HepG2 (cell line): ENCODE data around the gene FRMPD2. TPM values are rescaled to one million over a fixed set of nuclear protein-coding genes. Genes with fewer than 3 reads are reported as not detected.
"Not testable (repeated sequence)": the region's sequence is repeated elsewhere in the genome, so short reads cannot be mapped to it uniquely, and the experiment has no call there.

Source experiments
- ATAC-seq: fragments of 200-7000 bp; cut with Tn5 transposase; 3 replicates; pipeline ENCODE4 v1.9.1; 2020; ENCODE audit warnings: mild to moderate bottlenecking, moderate library complexity
- BruUV-seq: library from RNA; stranded (reverse); fragments of 400-500 nt; replicated peaks from 2 replicates; lab custom pipeline; 2021; lab: Mats Ljungman, UMichigan
- CTCF ChIA-PET: fragments of 300-600 bp; formaldehyde crosslinking; extraction: SDS; loops from one replicate; lab custom pipeline; 2021; ENCODE audit warnings: low total read pairs, inconsistent platforms, low intra/inter-chr PET ratio; lab: Yijun Ruan, JAX
- POLR2A ChIA-PET: fragments of 350-600 bp; sonication (Branson Sonifier 250); formaldehyde crosslinking; loops from one replicate; lab custom pipeline; 2020; ENCODE audit warnings: antibody characterized with exemption, inconsistent platforms; lab: Yijun Ruan, JAX
- DNase-seq: peaks from one replicate; pipeline ENCODE4 v3.0.0-alpha.2; 2015; ENCODE audit warnings: low spot score
- FAIRE-seq: peaks from 3 replicates; lab custom pipeline; 2011; peaks lifted over from hg19 to GRCh38; lab: Jason Lieb, UNC
- H2AFZ ChIP-seq: one replicate; pipeline ENCODE4 v1.6.1; 2011; ENCODE audit warnings: low read length, inconsistent platforms
- H3K27ac ChIP-seq: fragments of 300-600 bp; 3 replicates; pipeline ENCODE4 v1.8.0; 2011; ENCODE audit warnings: mixed run types, mild to moderate bottlenecking, mixed read lengths, low read length, inconsistent platforms; ENCODE audit not compliant: insufficient read depth; ENCODE audit errors: extremely low read length
- H3K27me3 ChIP-seq, 2 experiments: fragments of 200-600 bp in 1 of 2; 2 replicates in 1 of 2; 3 replicates in 1 of 2; pipeline versions ENCODE4 v1.6.0 to v1.8.0; 2011; ENCODE audit warnings: low read length in 2 of 2, mild to moderate bottlenecking in 2 of 2, moderate library complexity in 2 of 2, inconsistent platforms in 1 of 2; ENCODE audit not compliant: insufficient read depth in 2 of 2, control insufficient read depth in 1 of 2
- H3K36me3 ChIP-seq, 2 experiments: fragments of 200-600 bp in 1 of 2; replicated peaks in 1 of 2; 2 replicates in 1 of 2; 3 replicates in 1 of 2; pipeline versions ENCODE4 v1.5.1 to v1.8.0; 2011; ENCODE audit warnings: low read length in 2 of 2, inconsistent platforms in 1 of 2; ENCODE audit not compliant: insufficient read depth in 2 of 2, control insufficient read depth in 1 of 2
- H3K4me1 ChIP-seq: 2 replicates; pipeline ENCODE4 v1.5.1; 2012; ENCODE audit warnings: low read length, inconsistent platforms; ENCODE audit not compliant: insufficient read depth
- H3K4me2 ChIP-seq: 2 replicates; pipeline ENCODE4 v1.6.0; 2011; ENCODE audit warnings: low read depth, low read length, inconsistent platforms
- H3K4me3 ChIP-seq, 3 experiments: fragments of 200-600 bp in 1 of 3; sonication (generic), shearing (Covaris generic) in 1 of 3; replicated peaks in 1 of 3; 2 replicates each; pipeline ENCODE4 v1.5.1; 2011 to 2016; ENCODE audit warnings: low read length in 3 of 3, inconsistent platforms in 2 of 3, low read depth in 2 of 3, mild to moderate bottlenecking in 2 of 3, control low read depth in 1 of 3, mixed read lengths in 1 of 3; ENCODE audit not compliant: insufficient read depth in 1 of 3
- H3K79me2 ChIP-seq: one replicate; pipeline ENCODE4 v1.6.1; 2011; ENCODE audit warnings: low read length, inconsistent platforms; ENCODE audit not compliant: insufficient read depth
- H3K9ac ChIP-seq: 2 replicates; pipeline ENCODE4 v1.6.0; 2011; ENCODE audit warnings: mild to moderate bottlenecking, low read depth, low read length, inconsistent platforms; ENCODE audit not compliant: insufficient read depth
- H3K9me3 ChIP-seq: 2 replicates; pipeline ENCODE4 v1.5.1; 2012; ENCODE audit warnings: mild to moderate bottlenecking, low read length
- H4K20me1 ChIP-seq: 2 replicates; pipeline ENCODE4 v1.6.0; 2011; ENCODE audit warnings: inconsistent platforms, mild to moderate bottlenecking, low read length, moderate library complexity; ENCODE audit not compliant: insufficient read depth
- MAFG ChIP-seq: sonication (generic); formaldehyde crosslinking; IDR thresholded peaks from 2 replicates; pipeline ENCODE4 v1.5.1; 2020; ENCODE audit warnings: mild to moderate bottlenecking, missing genetic modification reagents
- NR1H2 ChIP-seq: sonication (generic); formaldehyde crosslinking; IDR thresholded peaks from 2 replicates; pipeline ENCODE4 v1.8.1; 2022; ENCODE audit warnings: low read depth, missing genetic modification reagents, borderline replicate concordance
- SKI ChIP-seq: fragments of 450-650 bp; IDR thresholded peaks from one replicate; pipeline ENCODE4 v1.6.1; 2018; ENCODE audit warnings: mild to moderate bottlenecking; ENCODE audit not compliant: partially characterized antibody
- TAF1 ChIP-seq: sonication (generic); formaldehyde crosslinking; IDR thresholded peaks from 2 replicates; pipeline ENCODE4 v1.4.0; 2020; ENCODE audit warnings: missing genetic modification reagents
- ZNF556 ChIP-seq: sonication (generic); formaldehyde crosslinking; IDR thresholded peaks from 2 replicates; pipeline ENCODE4 v1.4.0; 2020; ENCODE audit warnings: mild to moderate bottlenecking, missing genetic modification reagents, borderline replicate concordance
- WGBS: methylation state at CpG from one replicate; pipeline ENCODE4 v1.1.6; 2017; ENCODE audit warnings: low lambda C conversion rate; 5-methylcytosine and 5-hydroxymethylcytosine counted together
- in situ Hi-C: cut with HindIII; loops from 2 replicates; pipeline ENCODE4 v1.10.0; 2017; ENCODE audit warnings: low pct_unique_long_range_greater_than_20kb; ENCODE audit not compliant: extremely low pct_ligation_motif_present
- intact Hi-C: fragments of 100-400 bp; cut with micrococcal nuclease; formaldehyde crosslinking; loops from one replicate; pipeline ENCODE4 v1.10.0; 2022; ENCODE audit not compliant: unreplicated experiment
- polyA plus RNA-seq, 8 experiments: library from polyadenylated mRNA; depleted of rRNA in 3 of 8; stranded (reverse) in 7 of 8; unstranded in 1 of 8; fragments of >200 nt; fragmentation: Illumina TruSeq in 4 of 8; extraction: Trizol in 4 of 8; gene quantifications; 2 replicates each; pipeline versions ENCODE4 v1.2.1 to v1.2.3, GENCODE V29; 2011 to 2016; ENCODE audit warnings: low read depth in 4 of 8, missing spikeins in 1 of 8, mixed read lengths in 1 of 8; ENCODE audit not compliant: insufficient read depth in 1 of 8
- total RNA-seq, 5 experiments: library from RNA; depleted of rRNA; stranded (reverse); fragments of >200 nt; fragmentation: Illumina TruSeq; extraction: Trizol; gene quantifications; 2 replicates each; pipeline ENCODE4 v1.2.3, GENCODE V29; 2016; ENCODE audit warnings: low read depth in 1 of 5
- TF ChIP-seq, protein P1 (sequence below): sonication (generic); formaldehyde crosslinking; IDR thresholded peaks from 2 replicates; pipeline ENCODE4 v1.4.0; 2020; ENCODE audit warnings: missing genetic modification reagents, mild to moderate bottlenecking, borderline replicate concordance

The FRMPD2 gene
- total and polyA plus RNA-seq, 2 of the 13 experiments (the other 11 are each of a cell fraction or from before 2014, with no cell fraction given) = 0.45 to 1.3 TPM

GRCh38 chr10:48281697-48282096 lies 7.2 kb upstream of the FRMPD2 start:
- H3K4me2 ChIP-seq, FAIRE-seq, in situ Hi-C loops, H3K27ac ChIP-seq, H3K79me2 ChIP-seq, H3K9ac ChIP-seq, ATAC-seq, H3K9me3 ChIP-seq, BruUV-seq, H3K27me3 ChIP-seq, H3K4me1 ChIP-seq, CTCF ChIA-PET, intact Hi-C loops, DNase-seq, H3K36me3 ChIP-seq, H4K20me1 ChIP-seq, H2AFZ ChIP-seq, H3K4me3 ChIP-seq, POLR2A ChIA-PET: not testable (repeated sequence)
- 5% methylated on average over 4 of the region's 4 CpGs for WGBS

DNA sequence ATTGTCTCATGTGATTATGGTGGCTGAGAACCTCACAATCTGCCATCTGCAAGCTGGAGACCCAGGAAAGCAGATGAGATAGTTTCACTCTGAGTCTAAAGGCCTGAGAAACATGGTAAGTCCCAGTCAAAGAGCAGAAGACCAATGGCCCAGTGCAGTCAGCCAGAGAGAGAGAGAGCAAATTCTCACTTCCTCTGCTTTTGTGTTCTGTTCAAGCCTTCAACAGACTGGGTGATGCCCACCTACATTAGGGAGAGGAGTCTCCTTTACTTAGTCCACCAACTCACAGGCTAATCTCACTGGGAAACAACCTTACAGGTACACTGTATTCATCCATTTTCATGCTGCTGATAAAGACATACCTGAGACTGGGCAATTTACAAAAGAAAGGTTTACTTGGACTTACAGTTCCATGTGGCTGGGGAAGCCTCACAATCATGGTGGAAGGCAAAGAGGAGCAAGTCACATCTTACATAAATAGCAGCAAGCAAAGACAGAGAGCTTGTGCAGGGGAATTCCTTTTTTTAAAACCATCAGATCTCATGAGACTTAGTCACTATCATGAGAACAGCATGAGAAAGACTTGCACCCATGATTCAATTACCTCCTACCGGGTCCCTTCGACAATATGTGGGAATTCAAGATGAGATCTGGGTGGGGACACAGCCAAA lies 4.7 kb upstream of the FRMPD2 start:
- H3K79me2 ChIP-seq = no peaks in the 10 kb centered on the region
- H3K27me3 ChIP-seq = peaks cover 2% of the 10 kb centered on the region in 2 experiments; a peak in 1 of 5 replicates
- ATAC-seq (no peak), FAIRE-seq (no peak), DNase-seq (no peak)
- H2AFZ ChIP-seq = no peak overlapping the region
- H3K9me3 ChIP-seq = no peaks in the 10 kb centered on the region
- intact Hi-C loops (no loop called here), in situ Hi-C loops (no loop called here)
- CTCF ChIA-PET = no interaction called here
- peaks cover 7% of the 10 kb centered on the region for H3K4me1 ChIP-seq
- no TSS peak for BruUV-seq
- WGBS = 0% methylated on average over 2 of the region's 2 CpGs
- no peak overlapping the region for H3K4me3 ChIP-seq
- H3K36me3 ChIP-seq = no peaks in the 10 kb centered on the region
- no peak overlapping the region for H3K4me2 ChIP-seq
- no peaks in the 10 kb centered on the region for H4K20me1 ChIP-seq
- POLR2A ChIA-PET = no interaction called here
- no peak overlapping the region for H3K27ac ChIP-seq
- H3K9ac ChIP-seq = no peak overlapping the region
- TF ChIP-seq ZNF556 (CRISPR knock-in tag) (no peak), SKI (no peak), TAF1 (CRISPR knock-in tag) (no peak), NR1H2 (CRISPR knock-in tag) (no peak), MAFG (CRISPR knock-in tag) (no peak)
- TF ChIP-seq, protein P1, sequence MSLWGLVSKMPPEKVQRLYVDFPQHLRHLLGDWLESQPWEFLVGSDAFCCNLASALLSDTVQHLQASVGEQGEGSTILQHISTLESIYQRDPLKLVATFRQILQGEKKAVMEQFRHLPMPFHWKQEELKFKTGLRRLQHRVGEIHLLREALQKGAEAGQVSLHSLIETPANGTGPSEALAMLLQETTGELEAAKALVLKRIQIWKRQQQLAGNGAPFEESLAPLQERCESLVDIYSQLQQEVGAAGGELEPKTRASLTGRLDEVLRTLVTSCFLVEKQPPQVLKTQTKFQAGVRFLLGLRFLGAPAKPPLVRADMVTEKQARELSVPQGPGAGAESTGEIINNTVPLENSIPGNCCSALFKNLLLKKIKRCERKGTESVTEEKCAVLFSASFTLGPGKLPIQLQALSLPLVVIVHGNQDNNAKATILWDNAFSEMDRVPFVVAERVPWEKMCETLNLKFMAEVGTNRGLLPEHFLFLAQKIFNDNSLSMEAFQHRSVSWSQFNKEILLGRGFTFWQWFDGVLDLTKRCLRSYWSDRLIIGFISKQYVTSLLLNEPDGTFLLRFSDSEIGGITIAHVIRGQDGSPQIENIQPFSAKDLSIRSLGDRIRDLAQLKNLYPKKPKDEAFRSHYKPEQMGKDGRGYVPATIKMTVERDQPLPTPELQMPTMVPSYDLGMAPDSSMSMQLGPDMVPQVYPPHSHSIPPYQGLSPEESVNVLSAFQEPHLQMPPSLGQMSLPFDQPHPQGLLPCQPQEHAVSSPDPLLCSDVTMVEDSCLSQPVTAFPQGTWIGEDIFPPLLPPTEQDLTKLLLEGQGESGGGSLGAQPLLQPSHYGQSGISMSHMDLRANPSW (CRISPR knock-in tag) = no peak
